Upper lobe of right lung (tissue), 1 donor: ENCODE measurements around the gene GPR39. TPM values are rescaled to one million over a fixed set of nuclear protein-coding genes. Genes with fewer than 3 reads are reported as not detected.

Experiments
- ATAC-seq: fragments of 200-7000 bp; cut with Tn5 transposase; one replicate; pipeline ENCODE4 v1.9.1; 2020; ENCODE audit warnings: mild to moderate bottlenecking, moderate library complexity
- DNase-seq: peaks from one replicate; pipeline ENCODE4 v3.0.0-alpha.2; 2020
- H3K27ac ChIP-seq: fragments of 200-600 bp; one replicate; pipeline ENCODE4 v1.8.0; 2022
- H3K27me3 ChIP-seq: fragments of 200-600 bp; one replicate; pipeline ENCODE4 v1.8.0; 2022; ENCODE audit warnings: mild to moderate bottlenecking
- H3K36me3 ChIP-seq: fragments of 200-600 bp; one replicate; pipeline ENCODE4 v1.8.0; 2022
- H3K4me1 ChIP-seq: fragments of 200-600 bp; one replicate; pipeline ENCODE4 v1.8.0; 2022
- H3K4me3 ChIP-seq: fragments of 200-600 bp; one replicate; pipeline ENCODE4 v1.8.0; 2022; ENCODE audit warnings: mild to moderate bottlenecking
- H3K9me3 ChIP-seq: fragments of 200-600 bp; one replicate; pipeline ENCODE4 v1.8.0; 2022
- intact Hi-C: fragments of 100-400 bp; cut with DNase I; formaldehyde crosslinking; loops from one replicate; pipeline ENCODE4 v1.11.0; 2022
- total RNA-seq: library from RNA; stranded (reverse); fragmentation: NEBNext Ultra II Directional; extraction: Animal tissue kit (Norgen Biotek cat#: 25700); gene quantifications from one replicate; pipeline ENCODE4 v1.2.1, GENCODE V29; 2021
- TF ChIP-seq, protein P1 (sequence below): fragments of 200-600 bp; IDR thresholded peaks from one replicate; pipeline ENCODE4 v1.8.0; 2022; ENCODE audit warnings: antibody characterized with exemption
- donor health status: DM: no; HTN: yes; CAD: no; lungs with severe emphysema.

The GPR39 gene
- total RNA-seq, 1 donor from 2014 or later: 13.4 TPM

DNA sequence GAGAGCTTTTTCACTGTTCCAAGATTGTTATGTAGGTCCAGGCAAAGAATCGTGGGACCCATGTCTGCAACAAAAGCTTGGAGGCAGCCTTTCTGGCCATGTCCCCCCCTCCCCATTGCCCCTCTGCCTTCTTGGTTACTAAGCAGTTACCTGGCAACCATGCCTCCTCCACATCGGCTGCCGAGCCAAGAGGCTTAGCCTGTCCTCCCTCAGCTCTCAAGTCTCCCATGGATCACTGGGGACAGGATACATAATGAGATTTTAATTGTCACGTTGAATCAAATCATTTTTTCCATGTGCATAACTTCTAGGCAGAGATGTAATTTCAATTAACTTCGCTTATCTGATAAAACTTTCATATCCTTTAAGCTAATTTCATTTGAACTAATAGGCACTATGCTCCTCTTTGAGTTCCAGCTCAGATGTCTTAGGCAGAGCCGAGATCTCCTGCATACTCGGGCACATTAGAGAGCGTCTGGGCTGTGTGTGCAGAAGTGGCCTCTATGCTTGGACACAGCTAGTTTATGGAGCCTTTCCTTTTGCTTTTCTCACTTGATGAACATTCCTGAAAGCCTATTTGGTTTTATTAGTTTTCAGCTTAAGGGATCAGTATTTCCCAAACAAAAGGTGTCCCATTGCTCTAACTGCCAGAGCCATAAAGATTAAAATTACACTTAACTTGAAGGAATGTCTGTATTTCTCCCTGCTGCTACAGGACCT lies 172.7 kb downstream of the GPR39 start:
- no peak overlapping the region for H3K27ac ChIP-seq
- ATAC-seq: no peak
- no peaks in the 10 kb centered on the region for H3K9me3 ChIP-seq
- H3K4me1 ChIP-seq: no peaks in the 10 kb centered on the region
- DNase-seq: no peak
- no peak overlapping the region for H3K4me3 ChIP-seq
- H3K36me3 ChIP-seq: no peaks in the 10 kb centered on the region
- H3K27me3 ChIP-seq: no peaks in the 10 kb centered on the region
- intact Hi-C loops: no loop called here
- TF ChIP-seq, protein P1, sequence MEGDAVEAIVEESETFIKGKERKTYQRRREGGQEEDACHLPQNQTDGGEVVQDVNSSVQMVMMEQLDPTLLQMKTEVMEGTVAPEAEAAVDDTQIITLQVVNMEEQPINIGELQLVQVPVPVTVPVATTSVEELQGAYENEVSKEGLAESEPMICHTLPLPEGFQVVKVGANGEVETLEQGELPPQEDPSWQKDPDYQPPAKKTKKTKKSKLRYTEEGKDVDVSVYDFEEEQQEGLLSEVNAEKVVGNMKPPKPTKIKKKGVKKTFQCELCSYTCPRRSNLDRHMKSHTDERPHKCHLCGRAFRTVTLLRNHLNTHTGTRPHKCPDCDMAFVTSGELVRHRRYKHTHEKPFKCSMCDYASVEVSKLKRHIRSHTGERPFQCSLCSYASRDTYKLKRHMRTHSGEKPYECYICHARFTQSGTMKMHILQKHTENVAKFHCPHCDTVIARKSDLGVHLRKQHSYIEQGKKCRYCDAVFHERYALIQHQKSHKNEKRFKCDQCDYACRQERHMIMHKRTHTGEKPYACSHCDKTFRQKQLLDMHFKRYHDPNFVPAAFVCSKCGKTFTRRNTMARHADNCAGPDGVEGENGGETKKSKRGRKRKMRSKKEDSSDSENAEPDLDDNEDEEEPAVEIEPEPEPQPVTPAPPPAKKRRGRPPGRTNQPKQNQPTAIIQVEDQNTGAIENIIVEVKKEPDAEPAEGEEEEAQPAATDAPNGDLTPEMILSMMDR: no peak

DNA sequence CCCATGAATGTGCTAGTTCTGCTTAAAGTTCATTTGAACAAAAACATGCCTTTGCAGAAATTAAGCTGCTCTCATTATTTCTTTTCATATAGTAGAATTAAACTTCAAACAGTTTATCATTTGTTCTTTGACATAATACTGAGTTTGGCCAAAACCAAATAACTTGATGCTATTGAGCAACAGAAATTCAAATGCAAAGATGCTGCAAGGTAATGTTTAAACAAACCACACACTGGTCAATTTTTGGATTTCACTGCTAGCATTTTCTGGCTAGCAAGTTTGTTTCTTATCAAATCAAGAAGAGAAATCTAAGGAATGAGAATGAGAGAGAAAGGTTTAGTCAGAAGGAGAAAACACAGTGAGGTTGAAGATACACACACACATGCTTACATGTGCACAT lies 173.4 kb downstream of the GPR39 start:
- ATAC-seq: no peak
- Histone ChIP-seq H3K4me1 (no peaks in the 10 kb centered on the region), H3K9me3 (no peaks in the 10 kb centered on the region), H3K36me3 (no peaks in the 10 kb centered on the region), H3K27me3 (no peaks in the 10 kb centered on the region), H3K27ac (no peak overlapping the region), H3K4me3 (no peak overlapping the region)
- TF ChIP-seq, protein P1: no peak
- DNase-seq: no peak
- intact Hi-C loops: no loop called here

DNA sequence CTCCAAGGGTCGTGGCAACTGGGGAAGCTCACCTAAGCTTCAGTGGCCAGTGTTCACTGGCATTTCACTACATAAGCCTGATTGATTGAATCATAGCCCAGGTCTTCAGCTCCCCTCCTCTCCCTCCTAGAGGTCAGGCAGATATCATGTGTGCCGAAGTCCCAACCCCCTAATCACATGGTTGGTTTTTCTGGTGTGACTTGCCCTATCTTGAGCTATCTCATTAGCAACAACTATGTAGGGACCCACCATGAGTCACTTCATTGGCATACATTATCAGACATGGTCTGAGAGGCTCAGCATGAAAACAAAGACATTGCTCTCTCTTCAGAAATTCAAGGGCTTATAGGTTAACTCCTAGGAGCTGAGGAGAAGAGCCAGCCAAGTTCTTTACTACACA lies 176.6 kb downstream of the GPR39 start:
- Histone ChIP-seq H3K36me3 (no peaks in the 10 kb centered on the region), H3K9me3 (no peaks in the 10 kb centered on the region), H3K27ac (no peak overlapping the region), H3K4me3 (no peak overlapping the region), H3K27me3 (no peaks in the 10 kb centered on the region), H3K4me1 (no peaks in the 10 kb centered on the region)
- ATAC-seq (no peak), DNase-seq (no peak)
- intact Hi-C loops: no loop called here
- TF ChIP-seq, protein P1: no peak

DNA sequence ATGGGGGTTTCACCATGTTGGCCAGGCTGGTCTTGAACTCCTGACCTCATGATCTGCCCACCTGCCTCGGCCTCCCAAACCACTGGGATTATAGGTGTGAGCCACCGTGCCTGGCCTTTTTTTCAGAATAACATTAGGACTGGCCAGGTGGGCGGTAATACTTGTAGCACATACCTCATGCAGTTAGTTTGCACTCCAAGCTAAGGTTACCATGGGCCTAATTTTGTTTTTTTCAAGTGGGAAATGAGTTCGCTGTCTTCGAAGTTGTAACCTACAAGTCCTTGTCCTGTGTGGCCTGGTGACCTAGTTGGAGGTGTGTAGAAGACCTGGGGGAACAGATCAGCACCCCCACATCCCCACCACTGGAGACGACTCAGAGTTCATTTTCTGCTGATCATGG lies 178.6 kb downstream of the GPR39 start:
- no peaks in the 10 kb centered on the region for H3K27me3 ChIP-seq
- no peak overlapping the region for H3K4me3 ChIP-seq
- no peaks in the 10 kb centered on the region for H3K36me3 ChIP-seq
- H3K4me1 ChIP-seq: no peaks in the 10 kb centered on the region
- DNase-seq (no peak), ATAC-seq (no peak)
- TF ChIP-seq, protein P1: no peak
- no peak overlapping the region for H3K27ac ChIP-seq
- intact Hi-C loops: no loop called here
- H3K9me3 ChIP-seq: no peaks in the 10 kb centered on the region

DNA sequence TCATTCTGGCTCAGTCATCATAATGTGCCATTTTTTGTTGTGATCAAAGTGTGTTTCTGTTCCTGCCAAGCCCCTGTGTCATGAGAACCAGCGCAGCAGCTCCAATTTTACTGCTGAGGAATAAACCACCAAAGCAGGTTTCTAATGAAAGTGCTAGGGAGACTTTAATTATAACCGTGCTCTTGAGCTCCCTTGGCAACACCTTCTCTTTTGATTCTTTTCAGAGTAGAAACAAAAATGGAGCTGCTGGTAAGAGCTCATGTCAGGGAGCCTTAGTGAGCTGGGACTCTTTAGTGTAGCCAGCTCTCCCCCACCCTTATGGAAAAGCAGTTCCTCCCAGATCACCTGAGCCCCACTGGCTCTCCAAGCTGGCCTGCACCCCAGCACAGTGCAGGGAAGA lies 179.1 kb downstream of the GPR39 start:
- Histone ChIP-seq H3K9me3 (no peaks in the 10 kb centered on the region), H3K27ac (no peak overlapping the region), H3K36me3 (no peaks in the 10 kb centered on the region), H3K27me3 (no peaks in the 10 kb centered on the region), H3K4me1 (no peaks in the 10 kb centered on the region), H3K4me3 (no peak overlapping the region)
- intact Hi-C loops: no loop called here
- TF ChIP-seq, protein P1: no peak
- DNase-seq: no peak
- ATAC-seq: no peak

DNA sequence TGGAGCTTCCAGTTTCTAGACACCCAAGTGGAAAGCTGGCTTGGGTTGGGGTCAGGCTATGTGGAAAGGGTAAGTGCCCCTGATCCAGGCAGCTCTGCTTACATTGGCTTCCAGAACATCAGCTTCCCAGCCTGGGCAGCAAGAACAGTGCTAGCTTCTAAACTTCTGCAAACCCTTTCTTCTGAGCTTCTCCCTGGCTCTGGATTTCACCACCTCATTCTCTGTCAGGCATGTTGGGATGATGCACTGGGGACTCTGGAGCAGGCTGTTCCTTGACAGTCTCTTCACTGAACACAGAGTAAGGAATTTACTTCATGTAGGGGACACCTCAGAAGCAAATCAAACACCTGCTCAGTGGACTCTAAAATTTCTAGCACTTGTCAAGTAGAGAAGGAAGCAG lies 180.6 kb downstream of the GPR39 start:
- DNase-seq (no peak), ATAC-seq (no peak)
- Histone ChIP-seq H3K4me3 (no peak overlapping the region), H3K36me3 (no peaks in the 10 kb centered on the region), H3K27ac (no peak overlapping the region), H3K27me3 (no peaks in the 10 kb centered on the region), H3K9me3 (no peaks in the 10 kb centered on the region), H3K4me1 (no peaks in the 10 kb centered on the region)
- TF ChIP-seq, protein P1: no peak
- intact Hi-C loops: no loop called here
